MM.1S (cell line): Measurements from ENCODE around the gene LARGE1.

ENCODE experiments used
- DNase-seq: peaks from one replicate; pipeline ENCODE4 v3.0.0-alpha.2; 2015
- H2AFZ ChIP-seq: fragments of 300-600 bp; sonication (generic); 2 replicates; pipeline ENCODE4 v1.6.0; 2016; ENCODE audit warnings: antibody characterized with exemption, low read length
- H3F3A ChIP-seq: fragments of 300-600 bp; sonication (generic); 2 replicates; pipeline ENCODE4 v1.6.1; 2016; ENCODE audit warnings: mild to moderate bottlenecking, antibody characterized with exemption, low read length, moderate library complexity, mixed read lengths; ENCODE audit not compliant: insufficient read depth
- H3K27ac ChIP-seq: fragments of 300-600 bp; sonication (generic); 2 replicates; pipeline ENCODE4 v1.5.1; 2016; ENCODE audit warnings: mild to moderate bottlenecking, low read length
- H3K27me3 ChIP-seq: fragments of 300-600 bp; sonication (generic); replicated peaks from 2 replicates; pipeline ENCODE4 v1.6.0; 2016; ENCODE audit warnings: low read length; ENCODE audit not compliant: insufficient read depth
- H3K36me3 ChIP-seq: fragments of 300-600 bp; sonication (generic); replicated peaks from 2 replicates; pipeline ENCODE4 v1.6.1; 2016; ENCODE audit warnings: mild to moderate bottlenecking, low read length, mixed read lengths; ENCODE audit not compliant: insufficient read depth
- H3K4me1 ChIP-seq: fragments of 300-600 bp; sonication (generic); 2 replicates; pipeline ENCODE4 v1.6.1; 2016; ENCODE audit warnings: low read length, mixed read lengths
- H3K4me2 ChIP-seq: fragments of 300-600 bp; sonication (generic); 2 replicates; pipeline ENCODE4 v1.6.0; 2016; ENCODE audit warnings: low read depth, low read length
- H3K4me3 ChIP-seq: fragments of 300-600 bp; sonication (generic); 2 replicates; pipeline ENCODE4 v1.5.1; 2016; ENCODE audit warnings: low read length, mixed read lengths
- H3K79me2 ChIP-seq: fragments of 300-600 bp; sonication (generic); 2 replicates; pipeline ENCODE4 v1.6.1; 2016; ENCODE audit warnings: mixed run types, low read length, mixed read lengths
- H3K9ac ChIP-seq: fragments of 300-600 bp; sonication (generic); 2 replicates; pipeline ENCODE4 v1.6.1; 2016; ENCODE audit warnings: low read length, mixed read lengths
- H3K9me2 ChIP-seq: fragments of 300-600 bp; sonication (generic); replicated peaks from 2 replicates; pipeline ENCODE4 v1.6.1; 2016; ENCODE audit warnings: mild to moderate bottlenecking, low read length, mixed read lengths; ENCODE audit not compliant: insufficient read depth
- H3K9me3 ChIP-seq: fragments of 300-600 bp; sonication (generic); replicated peaks from 2 replicates; pipeline ENCODE4 v1.6.1; 2016; ENCODE audit warnings: mild to moderate bottlenecking, low read length, mixed read lengths; ENCODE audit not compliant: insufficient read depth
- H4K20me1 ChIP-seq: fragments of 300-600 bp; sonication (generic); 2 replicates; pipeline ENCODE4 v1.6.1; 2016; ENCODE audit warnings: mild to moderate bottlenecking, low read length, moderate library complexity, mixed read lengths; ENCODE audit not compliant: insufficient read depth
- EZH2 ChIP-seq: fragments of 300-600 bp; sonication (generic); optimal IDR thresholded peaks from 2 replicates; pipeline ENCODE3; 2017; ENCODE audit warnings: low read depth, mild to moderate bottlenecking, antibody characterized with exemption, low read length, mixed read lengths
- EZH2phosphoT487 ChIP-seq: fragments of 300-600 bp; sonication (generic); IDR thresholded peaks from 2 replicates; pipeline ENCODE4 v1.6.1; 2018; ENCODE audit warnings: antibody characterized with exemption, low read length
- TF ChIP-seq, protein P1 (sequence below): fragments of 300-600 bp; sonication (generic); IDR thresholded peaks from 2 replicates; pipeline ENCODE4 v1.5.1; 2016; ENCODE audit warnings: antibody characterized with exemption, low read length, mixed read lengths

Gene LARGE1

GRCh38 chr22:33747576-33748180 lies 172.6 kb downstream of the LARGE1 start:
- H3K9ac ChIP-seq = no peak overlapping the region
- no peaks in the 10 kb centered on the region for H3K9me3 ChIP-seq
- H3K9me2 ChIP-seq = no peaks in the 10 kb centered on the region
- H3F3A ChIP-seq = no peaks in the 10 kb centered on the region
- H3K4me1 ChIP-seq = no peaks in the 10 kb centered on the region
- H3K79me2 ChIP-seq = peaks cover 69% of the 10 kb centered on the region
- H3K27ac ChIP-seq = no peak overlapping the region
- H3K4me3 ChIP-seq = no peak overlapping the region
- TF ChIP-seq, protein P1, sequence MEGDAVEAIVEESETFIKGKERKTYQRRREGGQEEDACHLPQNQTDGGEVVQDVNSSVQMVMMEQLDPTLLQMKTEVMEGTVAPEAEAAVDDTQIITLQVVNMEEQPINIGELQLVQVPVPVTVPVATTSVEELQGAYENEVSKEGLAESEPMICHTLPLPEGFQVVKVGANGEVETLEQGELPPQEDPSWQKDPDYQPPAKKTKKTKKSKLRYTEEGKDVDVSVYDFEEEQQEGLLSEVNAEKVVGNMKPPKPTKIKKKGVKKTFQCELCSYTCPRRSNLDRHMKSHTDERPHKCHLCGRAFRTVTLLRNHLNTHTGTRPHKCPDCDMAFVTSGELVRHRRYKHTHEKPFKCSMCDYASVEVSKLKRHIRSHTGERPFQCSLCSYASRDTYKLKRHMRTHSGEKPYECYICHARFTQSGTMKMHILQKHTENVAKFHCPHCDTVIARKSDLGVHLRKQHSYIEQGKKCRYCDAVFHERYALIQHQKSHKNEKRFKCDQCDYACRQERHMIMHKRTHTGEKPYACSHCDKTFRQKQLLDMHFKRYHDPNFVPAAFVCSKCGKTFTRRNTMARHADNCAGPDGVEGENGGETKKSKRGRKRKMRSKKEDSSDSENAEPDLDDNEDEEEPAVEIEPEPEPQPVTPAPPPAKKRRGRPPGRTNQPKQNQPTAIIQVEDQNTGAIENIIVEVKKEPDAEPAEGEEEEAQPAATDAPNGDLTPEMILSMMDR = no peak; the same call in 1 of the 2 replicates
- TF ChIP-seq EZH2phosphoT487 (no peak), EZH2 (no peak)
- no peak overlapping the region for H2AFZ ChIP-seq
- H3K36me3 ChIP-seq = no peaks in the 10 kb centered on the region
- H3K27me3 ChIP-seq = no peaks in the 10 kb centered on the region
- H4K20me1 ChIP-seq = no peaks in the 10 kb centered on the region
- no peak overlapping the region for H3K4me2 ChIP-seq
- DNase-seq = peak; percentile 7

DNA sequence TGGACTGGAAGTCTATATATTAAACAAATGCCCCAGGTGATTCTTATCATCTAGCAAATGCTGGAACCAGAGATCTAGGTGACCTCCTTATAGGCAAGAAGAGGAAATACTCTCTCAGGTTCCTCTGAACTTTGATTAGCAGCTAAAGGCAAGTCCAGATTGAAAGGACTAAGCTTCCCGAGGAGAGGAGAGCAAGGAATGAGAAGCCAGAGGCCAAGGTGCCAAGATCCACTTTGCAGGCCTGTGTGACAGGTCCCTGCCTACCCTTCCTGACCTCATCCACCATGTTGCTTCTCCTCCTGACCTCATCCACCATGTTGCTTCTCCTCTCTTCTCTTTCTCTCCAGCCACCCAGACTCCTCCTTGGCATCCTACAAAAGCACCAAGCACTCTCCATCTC lies 173.2 kb downstream of the LARGE1 start:
- no peak overlapping the region for H3K9ac ChIP-seq
- H3K9me3 ChIP-seq = no peaks in the 10 kb centered on the region
- no peaks in the 10 kb centered on the region for H3K36me3 ChIP-seq
- no peak overlapping the region for H2AFZ ChIP-seq
- H3K27me3 ChIP-seq = no peaks in the 10 kb centered on the region
- DNase-seq = no peak
- H3K4me1 ChIP-seq = no peaks in the 10 kb centered on the region
- H3K9me2 ChIP-seq = no peaks in the 10 kb centered on the region
- no peaks in the 10 kb centered on the region for H3F3A ChIP-seq
- no peak overlapping the region for H3K27ac ChIP-seq
- TF ChIP-seq EZH2phosphoT487 (no peak), EZH2 (no peak)
- TF ChIP-seq, protein P1 = no peak
- H4K20me1 ChIP-seq = no peaks in the 10 kb centered on the region
- no peak overlapping the region for H3K4me3 ChIP-seq
- H3K4me2 ChIP-seq = no peak overlapping the region
- peaks cover 74% of the 10 kb centered on the region for H3K79me2 ChIP-seq

DNA sequence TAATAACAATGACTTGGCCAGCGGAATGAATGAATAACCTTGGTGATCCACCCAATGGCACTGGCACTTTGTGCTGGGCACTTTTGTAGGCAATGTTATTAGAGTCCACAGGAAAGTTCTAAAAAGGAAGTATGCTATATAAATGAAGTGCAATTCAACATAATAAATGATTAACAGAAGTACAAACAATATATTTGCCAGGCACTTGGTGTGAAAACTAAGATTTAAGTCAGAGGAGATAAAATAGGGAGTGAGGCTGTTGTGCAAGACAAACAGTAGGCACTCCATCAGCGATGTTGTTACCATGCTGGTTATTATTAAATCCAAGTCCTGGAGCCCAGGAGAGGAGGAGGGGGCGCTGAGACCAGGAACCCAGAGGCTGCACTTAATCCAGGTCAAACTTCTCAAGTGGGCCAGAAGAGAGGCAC lies 173.8 kb downstream of the LARGE1 start:
- no peak for DNase-seq
- no peaks in the 10 kb centered on the region for H3K4me1 ChIP-seq
- no peaks in the 10 kb centered on the region for H3K9me2 ChIP-seq
- no peak overlapping the region for H3K4me2 ChIP-seq
- H3F3A ChIP-seq = no peaks in the 10 kb centered on the region
- no peak overlapping the region for H3K4me3 ChIP-seq
- no peaks in the 10 kb centered on the region for H4K20me1 ChIP-seq
- no peak overlapping the region for H3K9ac ChIP-seq
- H3K27me3 ChIP-seq = no peaks in the 10 kb centered on the region
- peaks cover 79% of the 10 kb centered on the region for H3K79me2 ChIP-seq
- H3K36me3 ChIP-seq = no peaks in the 10 kb centered on the region
- H3K9me3 ChIP-seq = no peaks in the 10 kb centered on the region
- H2AFZ ChIP-seq = no peak overlapping the region
- no peak for TF ChIP-seq EZH2phosphoT487
- TF ChIP-seq, protein P1 = no peak
- TF ChIP-seq EZH2 = no peak
- no peak overlapping the region for H3K27ac ChIP-seq
